TTC549 (cell line): ENCODE measurements around the gene SPATA18.
"Not testable (repeated sequence)": the region's sequence is repeated elsewhere in the genome, so short reads cannot be mapped to it uniquely, and the experiment has no call there.

Experiments
- FAIRE-seq: peaks from 2 replicates; lab custom pipeline; 2012; peaks lifted over from hg19 to GRCh38; lab: Jason Lieb, UNC

SPATA18 gene

DNA sequence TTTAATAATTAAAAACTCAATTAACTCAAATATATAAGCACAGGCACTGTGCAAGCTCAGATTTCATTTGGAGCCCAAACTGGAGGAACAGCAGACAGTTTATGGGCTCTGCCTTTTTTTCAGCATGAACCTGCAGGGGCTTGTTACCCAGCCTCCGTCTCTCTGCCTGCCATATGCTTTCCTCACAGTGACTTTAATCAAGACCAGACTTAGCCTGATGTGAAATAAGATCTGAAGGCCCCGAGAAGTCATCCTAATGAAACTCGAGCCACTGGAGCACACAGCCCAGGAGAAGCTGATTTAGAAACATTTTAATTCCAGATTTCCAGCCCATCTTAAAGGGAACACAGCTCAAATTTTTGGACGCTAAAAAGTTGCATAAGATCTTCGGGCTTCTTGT lies 55.6 kb downstream of the SPATA18 start:
- no peak for FAIRE-seq

DNA sequence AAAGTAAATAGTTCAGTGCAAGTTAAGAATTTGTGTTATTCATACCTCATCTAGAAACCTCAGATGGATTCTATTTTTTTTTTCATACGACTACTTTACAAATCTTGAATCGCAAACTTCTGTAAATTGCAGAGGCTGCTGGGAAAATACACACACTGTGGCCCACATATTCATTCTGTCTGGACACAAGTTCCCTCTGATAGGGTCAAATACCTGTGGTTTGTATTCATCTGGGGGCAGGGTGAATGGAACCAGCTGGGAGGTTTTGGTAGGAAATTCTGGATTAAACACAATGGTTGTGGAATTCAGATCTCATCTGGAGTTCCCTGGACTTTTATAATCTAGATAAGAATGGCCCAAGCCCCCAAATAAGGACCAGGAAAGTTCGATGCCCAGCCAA lies 56.2 kb downstream of the SPATA18 start:
- no peak for FAIRE-seq

DNA sequence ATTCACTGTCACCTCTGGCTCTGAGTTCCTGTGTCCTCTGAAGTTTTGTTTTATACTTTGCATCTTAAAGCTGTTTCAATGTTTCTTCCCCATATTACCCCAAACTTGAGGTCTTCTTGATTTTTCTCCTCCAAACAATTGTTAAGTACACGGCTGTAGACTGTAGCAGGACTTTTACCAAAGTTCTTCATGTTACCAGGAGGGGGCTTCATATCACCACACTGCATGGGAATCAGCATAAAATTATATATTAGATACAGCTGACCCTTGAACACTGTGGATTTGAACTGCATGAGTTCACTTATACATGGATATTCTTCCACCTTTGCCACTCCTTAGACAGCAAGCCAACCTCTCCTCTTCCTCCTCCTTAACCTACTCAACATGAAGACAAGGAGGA lies 56.6 kb downstream of the SPATA18 start:
- no peak for FAIRE-seq

DNA sequence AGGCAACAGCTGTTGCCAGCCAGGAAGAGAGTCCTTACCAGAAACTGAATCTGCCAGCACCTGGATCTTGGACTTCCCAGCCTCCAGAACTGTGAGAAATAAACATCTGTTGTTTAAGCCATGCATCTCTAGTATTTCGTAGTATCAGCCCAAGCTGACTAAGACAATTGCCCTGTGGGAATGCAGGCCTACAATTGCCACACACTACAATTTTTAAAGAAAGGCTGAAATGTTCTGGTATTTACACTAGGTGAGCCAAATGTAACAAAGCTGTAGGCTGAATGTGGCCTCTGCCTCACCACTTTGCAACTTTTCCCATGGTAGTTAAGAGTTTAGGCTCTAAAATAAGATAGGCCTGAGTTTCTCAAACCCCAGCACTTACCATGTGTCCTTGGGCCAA lies 59.1 kb downstream of the SPATA18 start:
- no peak for FAIRE-seq

DNA sequence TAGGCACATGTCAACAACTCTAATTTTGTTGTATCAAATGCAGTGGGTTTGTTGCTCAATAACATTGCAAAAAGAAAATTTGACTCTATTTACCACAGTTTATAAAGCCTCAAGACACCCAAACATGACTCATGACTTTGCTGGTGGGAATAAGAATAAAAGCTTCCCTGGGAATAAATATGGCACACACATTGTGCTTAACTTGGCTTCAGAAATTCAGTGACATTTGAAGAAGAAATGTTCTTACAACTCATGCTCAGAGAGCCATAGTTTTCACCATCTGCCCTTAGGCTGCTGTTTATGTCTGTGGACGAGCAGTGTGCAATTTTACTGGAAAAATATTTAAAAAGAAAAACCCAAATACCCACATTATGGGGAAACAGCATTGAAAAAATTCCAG lies 60.9 kb downstream of the SPATA18 start:
- no peak for FAIRE-seq

DNA sequence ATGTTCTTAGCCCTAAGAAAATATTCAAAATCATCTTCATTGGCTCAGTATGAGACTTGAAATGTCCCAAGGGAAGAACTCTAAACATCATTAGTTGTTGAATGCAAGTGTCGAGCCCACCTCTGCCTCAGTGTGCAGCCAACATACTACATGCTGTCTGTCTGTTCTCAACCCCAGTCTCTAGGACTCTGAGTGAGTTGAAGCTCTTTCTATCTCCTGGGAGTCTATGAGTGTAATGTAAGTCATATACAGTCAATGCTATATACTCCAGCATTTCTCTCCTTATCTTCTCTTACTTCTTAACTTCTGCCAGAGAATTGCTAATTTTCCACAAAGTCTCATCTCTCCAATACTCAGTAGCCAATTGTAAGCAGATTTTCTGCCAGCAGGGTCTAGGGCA lies 61.3 kb downstream of the SPATA18 start:
- FAIRE-seq, result no peak

DNA sequence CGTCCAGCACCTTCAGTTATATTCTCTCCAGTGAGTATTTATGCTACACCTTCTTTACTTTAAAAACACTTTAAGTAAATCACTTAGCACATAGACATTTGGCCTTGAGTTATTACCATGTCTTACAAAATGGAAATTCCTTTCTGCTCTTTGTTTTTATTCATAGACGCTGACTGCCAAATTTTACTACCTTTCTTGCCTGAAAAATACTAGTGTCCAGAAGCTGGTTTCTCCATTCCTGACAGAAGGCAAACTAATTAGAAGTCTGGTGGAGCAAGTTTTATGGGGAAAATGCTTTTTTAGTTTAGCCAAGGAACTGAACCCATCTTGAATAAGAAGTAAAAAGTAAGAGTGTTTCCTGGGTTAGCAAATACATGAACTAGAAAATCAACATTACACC lies 65.5 kb downstream of the SPATA18 start:
- no peak for FAIRE-seq

DNA sequence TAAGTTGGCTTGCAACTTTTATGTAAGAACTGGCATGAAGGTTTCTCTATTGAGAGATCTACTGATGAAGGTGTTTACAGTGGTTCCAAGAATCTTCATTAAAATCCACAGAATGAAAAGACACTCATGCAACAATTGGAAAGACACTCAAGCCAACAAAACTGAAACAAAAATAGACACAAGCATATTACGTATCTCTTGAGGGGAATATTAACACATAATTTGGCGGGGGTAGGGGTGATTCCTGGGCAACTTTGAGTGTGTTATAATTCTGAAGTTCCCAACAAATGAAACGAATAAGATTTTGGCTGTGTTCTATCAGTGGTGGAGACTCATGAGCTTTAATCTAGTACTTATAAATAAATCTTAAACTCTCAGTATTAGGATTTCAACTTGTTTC lies 75.1 kb downstream of the SPATA18 start:
- no peak for FAIRE-seq

DNA sequence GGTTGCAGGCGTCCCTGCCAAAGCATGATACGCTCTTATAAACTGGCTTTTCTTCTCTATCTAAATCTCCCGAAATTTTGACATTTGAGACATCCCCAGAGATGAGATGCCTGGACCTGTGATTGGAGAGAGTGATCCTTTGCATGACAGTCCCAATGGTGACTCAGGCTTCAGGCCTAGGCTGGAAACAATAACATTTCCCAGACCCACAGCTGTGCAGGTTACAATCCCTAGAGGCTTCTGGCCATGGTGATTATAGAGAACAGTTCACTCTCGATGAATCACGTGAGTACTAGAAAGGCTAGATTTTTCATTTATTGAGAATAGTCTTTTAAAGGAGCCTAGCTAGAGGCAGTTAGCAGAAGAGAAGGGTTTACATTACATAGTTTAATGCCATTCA lies 75.9 kb downstream of the SPATA18 start:
- FAIRE-seq, result no peak

DNA sequence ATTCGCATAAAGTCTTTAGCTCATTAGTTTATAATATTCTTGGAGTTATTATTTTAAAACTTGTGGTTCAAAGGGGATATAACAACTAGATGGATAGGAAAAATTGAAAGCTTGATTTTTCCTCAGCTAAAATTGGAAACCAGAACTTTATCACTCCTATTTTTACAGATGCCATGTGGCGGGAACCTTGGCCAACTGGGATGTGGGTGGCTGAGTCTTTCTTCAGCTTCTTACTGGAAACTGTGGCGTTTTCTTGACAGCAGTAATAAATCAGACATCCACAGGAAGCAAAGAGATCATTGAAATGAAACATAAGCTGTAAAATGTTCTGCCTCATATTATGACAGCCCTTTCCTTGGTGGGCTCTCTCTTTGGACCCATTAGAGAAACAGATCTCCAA lies 84.1 kb downstream of the SPATA18 start:
- no peak for FAIRE-seq

DNA sequence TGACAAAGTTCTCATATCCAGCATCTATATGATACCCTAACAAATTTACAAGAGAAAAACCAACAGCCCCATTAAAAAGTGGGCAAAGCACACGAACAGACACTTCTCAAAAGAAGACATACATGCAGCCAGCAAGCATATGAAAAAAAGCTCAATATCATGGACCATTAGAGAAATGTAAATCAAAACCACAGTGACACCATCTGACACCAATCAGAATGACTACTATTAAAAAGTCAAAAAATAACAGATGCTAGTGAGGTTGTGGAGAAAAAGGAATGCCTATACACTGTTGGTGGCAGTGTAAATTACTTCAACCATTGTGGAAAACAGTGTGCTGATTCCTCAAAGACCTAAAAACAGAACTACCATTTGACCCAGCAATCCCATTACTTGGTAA lies 86.0 kb downstream of the SPATA18 start:
- FAIRE-seq, result not testable (repeated sequence)

DNA sequence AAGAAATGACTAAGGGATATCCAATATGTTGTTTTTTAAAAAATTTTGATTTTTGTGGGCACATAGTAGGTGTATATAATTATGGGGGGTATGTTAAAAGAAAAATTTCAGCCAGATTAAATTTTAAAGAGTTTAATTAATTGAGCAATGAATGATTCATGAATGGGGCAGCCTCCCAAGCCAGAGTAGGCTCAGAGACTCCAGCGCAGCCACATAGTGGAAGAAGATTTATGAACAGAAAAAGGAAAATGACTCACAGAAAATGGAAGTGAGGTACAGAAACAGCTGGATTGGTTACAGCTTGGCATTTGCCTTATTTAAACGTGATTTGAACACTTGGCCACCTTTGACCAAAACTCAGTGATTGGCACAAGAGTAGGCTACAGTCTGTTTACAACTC lies 91.7 kb downstream of the SPATA18 start:
- FAIRE-seq, result no peak

DNA sequence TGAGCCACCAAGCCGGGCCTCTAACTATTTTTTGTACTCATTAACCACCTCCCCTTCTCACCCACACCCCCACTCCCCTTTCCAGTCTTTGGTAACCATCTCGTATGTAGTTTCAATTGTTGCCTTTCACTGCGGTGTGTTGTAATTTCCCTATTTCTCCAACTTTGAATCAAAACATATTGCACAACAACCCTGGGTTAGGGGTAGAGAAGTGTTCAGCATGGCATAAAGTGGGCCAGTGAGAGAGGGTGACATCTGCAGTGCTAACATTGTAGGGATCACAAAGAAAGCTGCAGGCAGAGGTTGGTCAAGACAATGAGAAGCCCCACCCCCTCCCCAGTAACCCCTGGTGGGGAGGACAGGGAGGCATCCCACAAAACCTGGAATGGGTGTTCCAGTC lies 92.7 kb downstream of the SPATA18 start:
- FAIRE-seq, result no peak

DNA sequence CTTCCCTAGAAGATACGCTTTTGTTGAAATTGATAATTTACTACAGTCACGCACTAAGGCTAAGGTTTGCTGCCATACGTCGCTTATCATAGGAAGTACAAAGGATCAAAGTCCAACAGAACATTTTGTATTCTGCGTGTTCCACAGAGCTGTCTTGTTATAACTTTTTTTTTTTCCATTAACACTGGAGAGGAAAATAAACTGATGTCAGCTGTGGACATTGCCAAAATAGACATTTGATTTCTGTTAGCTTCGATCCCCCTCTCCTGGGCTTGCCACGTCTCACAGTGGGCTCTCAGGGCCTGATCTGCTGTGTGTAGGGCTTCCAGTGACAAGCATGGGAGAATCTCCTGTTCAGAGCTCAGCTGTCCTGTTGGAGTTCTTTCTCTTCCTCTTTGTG lies 93.3 kb downstream of the SPATA18 start:
- FAIRE-seq, result no peak
